Calu3 (cell line): ENCODE data around the gene SCN5A. TPM values are rescaled to one million over a fixed set of nuclear protein-coding genes. Genes with fewer than 3 reads are reported as not detected.

Experiments
- BruUV-seq: library from RNA; stranded (reverse); fragments of 400-500 nt; replicated peaks from 2 replicates; lab custom pipeline; 2021; lab: Mats Ljungman, UMichigan
- CTCF ChIA-PET: fragments of 300-600 bp; sonication (Branson Sonifier 250); formaldehyde crosslinking; loops from one replicate; lab custom pipeline; 2022; ENCODE audit warnings: antibody characterized with exemption; lab: Charles Lee
- DNase-seq: peaks from one replicate; pipeline ENCODE4 v3.0.0; 2022
- H3K27ac Mint-ChIP-seq: one replicate; pipeline ENCODE4 v1.8.0; 2022; ENCODE audit warnings: mixed read lengths; ENCODE audit not compliant: unreplicated experiment
- H3K27me3 Mint-ChIP-seq: one replicate; pipeline ENCODE4 v1.8.0; 2022; ENCODE audit warnings: mixed read lengths; ENCODE audit not compliant: unreplicated experiment
- H3K36me3 Mint-ChIP-seq: one replicate; pipeline ENCODE4 v1.8.0; 2022; ENCODE audit warnings: mild to moderate bottlenecking, moderate library complexity, mixed read lengths; ENCODE audit not compliant: insufficient read depth, unreplicated experiment
- H3K4me1 Mint-ChIP-seq: one replicate; pipeline ENCODE4 v1.8.0; 2022; ENCODE audit warnings: mild to moderate bottlenecking, low read depth, mixed read lengths; ENCODE audit not compliant: unreplicated experiment
- H3K4me3 Mint-ChIP-seq: one replicate; pipeline ENCODE4 v1.8.0; 2022; ENCODE audit warnings: mild to moderate bottlenecking, low read depth, moderate library complexity, mixed read lengths; ENCODE audit not compliant: unreplicated experiment
- H3K9me3 Mint-ChIP-seq: one replicate; pipeline ENCODE4 v1.8.0; 2022; ENCODE audit warnings: low read depth, mixed read lengths; ENCODE audit not compliant: unreplicated experiment
- intact Hi-C: fragments of 100-400 bp; cut with micrococcal nuclease; formaldehyde crosslinking; loops from one replicate; pipeline ENCODE4 v1.10.0; 2022; ENCODE audit not compliant: unreplicated experiment
- total RNA-seq: library from RNA; stranded (reverse); gene quantifications from 2 replicates; pipeline ENCODE4 v1.2.3, GENCODE V29; 2022
- TF ChIP-seq, protein P1 (sequence below): fragments of 200-600 bp; IDR thresholded peaks from one replicate; pipeline ENCODE4 v1.8.0; 2022; ENCODE audit warnings: antibody characterized with exemption; ENCODE audit not compliant: unreplicated experiment

SCN5A gene
- total RNA-seq, 1 experiment from 2014 or later: 0.61 TPM

DNA sequence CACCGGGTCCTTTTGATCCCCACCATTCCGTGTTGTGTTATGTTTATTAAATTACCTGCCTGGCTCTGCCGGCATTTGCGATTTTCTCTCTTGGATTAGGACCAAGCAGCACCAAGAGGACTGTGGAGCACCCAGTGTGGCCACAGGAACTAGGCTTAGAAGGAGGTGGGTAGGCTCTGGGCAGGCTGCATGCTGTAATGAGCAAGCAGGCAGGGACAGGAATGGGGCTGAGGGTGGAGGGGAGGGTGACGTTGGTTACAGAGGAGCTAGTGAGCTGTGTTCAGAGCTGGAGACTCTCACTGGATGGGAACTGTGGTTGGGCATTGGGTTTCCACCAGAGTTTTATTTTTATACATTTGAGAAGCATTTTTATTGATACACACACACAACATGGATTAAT, 7.9 kb upstream of the SCN5A start:
- Mint-ChIP-seq H3K9me3 (no peaks in the 10 kb centered on the region), H3K27ac (no peak overlapping the region), H3K36me3 (no peaks in the 10 kb centered on the region), H3K4me3 (no peak overlapping the region), H3K27me3 (peaks cover 67% of the 10 kb centered on the region), H3K4me1 (no peaks in the 10 kb centered on the region)
- intact Hi-C loops: no loop called here
- TF ChIP-seq, protein P1, sequence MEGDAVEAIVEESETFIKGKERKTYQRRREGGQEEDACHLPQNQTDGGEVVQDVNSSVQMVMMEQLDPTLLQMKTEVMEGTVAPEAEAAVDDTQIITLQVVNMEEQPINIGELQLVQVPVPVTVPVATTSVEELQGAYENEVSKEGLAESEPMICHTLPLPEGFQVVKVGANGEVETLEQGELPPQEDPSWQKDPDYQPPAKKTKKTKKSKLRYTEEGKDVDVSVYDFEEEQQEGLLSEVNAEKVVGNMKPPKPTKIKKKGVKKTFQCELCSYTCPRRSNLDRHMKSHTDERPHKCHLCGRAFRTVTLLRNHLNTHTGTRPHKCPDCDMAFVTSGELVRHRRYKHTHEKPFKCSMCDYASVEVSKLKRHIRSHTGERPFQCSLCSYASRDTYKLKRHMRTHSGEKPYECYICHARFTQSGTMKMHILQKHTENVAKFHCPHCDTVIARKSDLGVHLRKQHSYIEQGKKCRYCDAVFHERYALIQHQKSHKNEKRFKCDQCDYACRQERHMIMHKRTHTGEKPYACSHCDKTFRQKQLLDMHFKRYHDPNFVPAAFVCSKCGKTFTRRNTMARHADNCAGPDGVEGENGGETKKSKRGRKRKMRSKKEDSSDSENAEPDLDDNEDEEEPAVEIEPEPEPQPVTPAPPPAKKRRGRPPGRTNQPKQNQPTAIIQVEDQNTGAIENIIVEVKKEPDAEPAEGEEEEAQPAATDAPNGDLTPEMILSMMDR: no peak
- CTCF ChIA-PET: interaction anchor here (3.1 kb wide), 1 partner anchor 136 kb away, joined by 21 read pairs; no protein-coding TSS in a partner anchor
- BruUV-seq: no TSS peak
- DNase-seq: no peak

DNA sequence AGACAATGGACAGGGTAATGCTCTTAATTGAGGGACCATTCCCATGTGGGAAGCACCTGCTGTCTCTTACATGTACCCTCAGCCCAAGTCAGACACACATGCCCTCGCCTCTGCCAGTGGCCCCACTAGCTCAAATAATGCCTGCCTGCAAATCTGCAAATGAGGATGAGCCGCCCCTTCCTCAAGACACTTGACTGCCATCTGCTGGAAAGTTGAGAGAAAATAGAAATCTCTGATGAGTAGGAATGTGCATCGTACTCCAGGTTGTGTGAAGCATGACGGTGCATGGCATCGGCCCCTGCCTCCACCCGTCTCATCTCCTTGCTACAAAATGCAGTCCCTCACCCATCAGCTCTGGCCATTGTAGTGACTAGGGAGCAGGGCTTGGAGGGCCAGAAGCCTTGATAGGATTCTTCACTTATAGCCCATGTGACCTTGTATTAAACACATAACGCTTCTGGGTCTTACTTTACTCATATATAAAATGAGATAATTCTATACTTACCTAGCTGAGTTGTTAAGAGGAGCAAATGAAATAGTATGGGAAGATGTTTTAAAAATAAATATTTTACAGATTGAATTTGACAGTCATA, 6.3 kb upstream of the SCN5A start:
- H3K27me3 Mint-ChIP-seq: peaks cover 75% of the 10 kb centered on the region

DNA sequence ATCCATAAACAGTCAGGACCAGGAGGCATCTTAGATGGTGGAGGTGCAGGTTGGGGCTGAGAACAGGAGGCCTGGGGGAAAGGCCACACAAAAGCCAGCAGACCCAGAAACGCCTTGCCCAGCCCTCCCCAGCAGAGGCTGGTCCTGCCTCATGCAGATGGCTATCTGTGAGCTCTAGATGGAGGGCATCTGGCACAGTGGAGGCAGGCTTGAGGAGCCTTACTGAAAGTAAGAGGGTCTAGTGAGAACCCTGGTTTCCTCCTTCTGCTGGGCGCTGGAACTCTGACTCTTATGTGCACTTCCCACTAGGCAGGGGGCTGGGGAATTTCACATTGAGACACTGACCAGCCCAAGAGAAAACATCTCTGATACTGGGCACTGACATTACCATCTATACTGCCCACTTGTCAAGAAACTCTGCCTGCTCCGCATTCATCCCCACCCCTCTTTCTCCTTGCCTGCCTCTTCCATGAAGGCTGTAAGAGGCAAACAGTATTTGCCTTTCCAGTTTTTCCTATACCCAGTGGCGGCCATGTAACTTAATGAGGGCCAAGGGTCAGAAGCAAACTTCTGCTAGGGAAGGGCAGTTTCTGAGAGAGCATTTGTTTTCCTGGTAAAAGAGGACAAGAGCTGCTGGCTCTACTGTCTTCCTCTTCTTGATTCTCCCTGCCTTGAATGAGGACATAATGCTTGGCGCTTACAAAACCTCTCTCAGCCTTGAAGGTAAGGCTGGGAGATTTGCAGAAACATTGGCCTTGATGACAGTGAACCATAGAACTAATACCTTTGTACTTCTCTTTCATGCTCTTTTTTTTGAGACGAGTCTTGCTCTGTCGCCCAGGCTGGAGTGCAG, 4.4 kb upstream of the SCN5A start:
- peaks cover 68% of the 10 kb centered on the region for H3K27me3 Mint-ChIP-seq
- CTCF ChIA-PET: interaction anchor here (0.5 kb wide), 1 partner anchor 328 kb away, joined by 3 read pairs; no protein-coding TSS in a partner anchor
- H3K4me1 Mint-ChIP-seq: no peaks in the 10 kb centered on the region
- TF ChIP-seq, protein P1: no peak
- no TSS peak for BruUV-seq
- H3K27ac Mint-ChIP-seq: no peak overlapping the region
- H3K36me3 Mint-ChIP-seq: no peaks in the 10 kb centered on the region
- DNase-seq: no peak
- no peaks in the 10 kb centered on the region for H3K9me3 Mint-ChIP-seq
- no peak overlapping the region for H3K4me3 Mint-ChIP-seq
- intact Hi-C loops: no loop called here

More for the DNA sequence above, 6.3 kb upstream of the SCN5A start:
- Mint-ChIP-seq H3K4me3 (no peak overlapping the region), H3K27ac (no peak overlapping the region), H3K9me3 (no peaks in the 10 kb centered on the region), H3K36me3 (no peaks in the 10 kb centered on the region), H3K4me1 (no peaks in the 10 kb centered on the region)
- CTCF ChIA-PET: interaction anchor here (0.6 to 3.1 kb wide), 3 partner anchors 135 to 677 kb away, joined by 4 to 21 read pairs (median 10); partner anchors contain the start of gene EXOG
- intact Hi-C loops: loop anchor here (1.0 kb wide), 1 partner anchor 135 kb away; no protein-coding TSS in a partner anchor
- no TSS peak for BruUV-seq
- peak; percentile 17 for DNase-seq
- TF ChIP-seq, protein P1: peak; percentile 47

DNA sequence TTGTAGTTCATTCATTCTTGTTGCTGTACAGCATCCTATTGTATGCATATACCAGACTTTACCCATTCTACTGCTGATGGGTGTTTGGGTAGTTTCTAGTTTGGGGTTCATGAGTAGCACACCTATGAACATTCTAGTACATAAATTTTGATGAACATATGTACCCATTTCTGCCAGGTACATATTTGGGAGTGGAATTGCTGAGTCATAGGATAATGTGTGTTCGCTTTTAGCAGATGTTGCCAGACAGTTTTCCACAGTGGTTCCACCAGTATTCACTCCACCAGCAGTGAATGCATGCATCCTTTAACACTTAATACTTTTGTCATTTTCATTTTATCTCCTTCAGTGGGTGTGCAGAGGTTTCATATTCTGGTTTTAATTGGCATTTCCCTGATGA, 3.4 kb upstream of the SCN5A start:
- CTCF ChIA-PET: no interaction called here
- Mint-ChIP-seq H3K36me3 (no peaks in the 10 kb centered on the region), H3K27ac (no peak overlapping the region), H3K4me1 (no peaks in the 10 kb centered on the region), H3K9me3 (no peaks in the 10 kb centered on the region), H3K27me3 (peaks cover 58% of the 10 kb centered on the region), H3K4me3 (no peak overlapping the region)
- BruUV-seq: no TSS peak
- TF ChIP-seq, protein P1: no peak
- intact Hi-C loops: no loop called here
- DNase-seq: no peak
